Prostate gland (tissue), 2 donors: ENCODE measurements around the gene WDR43.

ENCODE experiments used
- CTCF ChIP-seq, 4 experiments: fragments of 200-600 bp in 2 of 4; fragments of 450-650 bp in 2 of 4; sonication (generic) in 2 of 4; IDR thresholded peaks; 1 replicate in 3 of 4; 2 replicates in 1 of 4; pipeline ENCODE4 v1.5.1; 2016 to 2019; ENCODE audit warnings: antibody characterized with exemption in 4 of 4, mild to moderate bottlenecking in 2 of 4, moderate library complexity in 2 of 4
- POLR2A ChIP-seq: fragments of 450-650 bp; IDR thresholded peaks from one replicate; pipeline ENCODE4 v1.6.1; 2016; ENCODE audit warnings: antibody characterized with exemption, mild to moderate bottlenecking
- POLR2AphosphoS5 ChIP-seq: sonication (generic); formaldehyde crosslinking; IDR thresholded peaks from one replicate; pipeline ENCODE4 v1.6.1; 2017; ENCODE audit warnings: antibody characterized with exemption

- TF ChIP-seq POLR2A, result no peak
- TF ChIP-seq CTCF (IDR thresholded peaks at IDR 0.05), result no peak
- no peak for TF ChIP-seq POLR2AphosphoS5
Observed at GRCh38 chr2:28949190-28949589, 54.7 kb downstream of the WDR43 start.
